GM18505 (cell line): ENCODE measurements around the gene COMMD3.
"Not testable (repeated sequence)": the region's sequence is repeated elsewhere in the genome, so short reads cannot be mapped to it uniquely, and the experiment has no call there.

Experiments
- ATAC-seq: cut with Tn5 transposase; IDR thresholded peaks from one replicate; pipeline ENCODE4 v1.9.1; 2021; ENCODE audit not compliant: unreplicated experiment
- POLR2A ChIP-seq: IDR thresholded peaks from 4 replicates; pipeline ENCODE4 v1.6.1; 2011; ENCODE audit warnings: borderline replicate concordance; ENCODE audit not compliant: insufficient read depth, insufficient read length; ENCODE audit errors: extremely low read depth

COMMD3 gene

DNA sequence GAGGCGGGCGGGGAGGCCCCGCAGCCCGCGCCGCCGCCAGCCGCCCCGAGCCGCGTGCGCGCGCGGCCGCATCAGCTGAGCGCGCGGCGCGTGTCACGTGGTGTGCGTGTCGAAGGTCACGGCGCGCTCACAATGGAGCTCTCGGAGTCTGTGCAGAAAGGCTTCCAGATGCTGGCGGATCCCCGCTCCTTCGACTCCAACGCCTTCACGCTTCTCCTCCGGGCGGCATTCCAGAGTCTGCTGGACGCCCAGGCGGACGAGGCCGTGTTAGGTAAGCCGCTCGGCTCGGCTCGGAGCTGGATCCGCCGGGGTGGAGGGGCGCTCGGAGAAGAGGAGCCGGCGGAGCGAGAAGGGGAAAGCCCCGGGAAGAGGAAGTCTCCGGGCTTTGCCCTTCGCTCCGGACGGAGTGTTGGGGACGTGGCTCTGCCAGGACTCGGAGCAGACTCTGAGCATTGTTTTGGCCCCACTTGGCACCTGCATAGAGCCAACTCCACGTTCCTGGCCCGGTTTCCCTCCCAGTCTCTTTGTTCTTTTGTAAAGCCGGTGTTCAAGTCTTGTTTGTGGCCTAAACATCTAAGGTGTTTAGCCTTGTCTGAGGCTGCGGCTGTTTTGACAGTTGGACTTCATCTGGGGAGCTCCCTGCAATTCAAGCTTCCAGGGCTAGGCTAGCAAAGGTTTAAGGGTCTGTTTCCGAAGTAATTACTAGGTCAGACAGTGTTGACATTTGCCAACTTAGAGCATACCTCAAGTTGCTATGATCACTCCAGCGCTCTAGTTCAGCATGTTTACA, at the start of gene COMMD3:
Gene COMMD3, plus strand, starts transcription at position 103 of the 790 bp plus-strand sequence. Its CDS starts 30 bp downstream, at position 133.
- peak; percentile 94 for TF ChIP-seq POLR2A
- ATAC-seq = peak; percentile 58

DNA sequence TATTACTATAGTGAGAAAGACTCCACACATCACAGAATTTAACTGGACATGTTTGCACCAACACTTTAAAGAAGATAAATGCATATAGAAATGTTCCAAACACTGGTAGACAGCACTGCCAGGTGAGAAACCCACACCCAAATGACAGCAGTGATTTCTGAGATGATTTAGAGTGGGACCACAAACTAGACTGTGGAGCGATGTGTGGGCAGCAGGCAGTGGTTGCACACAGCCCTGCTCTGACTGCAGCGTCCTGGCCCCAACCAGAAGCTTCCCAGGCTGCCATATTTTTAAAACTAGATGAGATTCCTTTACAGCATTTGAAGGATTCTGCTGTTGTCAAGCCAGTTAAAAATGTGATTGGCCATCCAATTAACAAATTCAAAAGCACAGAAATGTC, 47.7 kb upstream of the COMMD3 start:
- no peak for TF ChIP-seq POLR2A
- ATAC-seq = no peak

DNA sequence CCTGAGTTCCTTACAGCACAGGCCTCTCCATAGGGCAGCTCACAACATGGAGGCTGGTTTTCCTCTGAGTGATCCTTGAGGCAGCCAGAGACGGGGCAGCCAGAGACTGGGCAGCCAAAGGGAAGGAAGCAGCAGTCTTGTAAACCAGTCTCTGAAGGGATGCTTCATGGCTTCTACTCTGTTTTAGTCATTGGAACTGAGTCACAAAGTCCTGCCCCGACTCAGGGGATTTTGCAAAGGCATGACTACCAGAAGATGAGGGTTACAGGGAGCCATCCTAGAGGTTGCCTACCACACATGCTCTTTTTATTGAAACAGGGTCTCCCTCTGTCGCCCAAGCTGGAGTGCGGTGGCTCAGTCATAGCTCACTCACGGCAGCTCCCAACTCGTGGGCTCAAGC, 44.4 kb upstream of the COMMD3 start:
- TF ChIP-seq POLR2A = no peak
- no peak for ATAC-seq

DNA sequence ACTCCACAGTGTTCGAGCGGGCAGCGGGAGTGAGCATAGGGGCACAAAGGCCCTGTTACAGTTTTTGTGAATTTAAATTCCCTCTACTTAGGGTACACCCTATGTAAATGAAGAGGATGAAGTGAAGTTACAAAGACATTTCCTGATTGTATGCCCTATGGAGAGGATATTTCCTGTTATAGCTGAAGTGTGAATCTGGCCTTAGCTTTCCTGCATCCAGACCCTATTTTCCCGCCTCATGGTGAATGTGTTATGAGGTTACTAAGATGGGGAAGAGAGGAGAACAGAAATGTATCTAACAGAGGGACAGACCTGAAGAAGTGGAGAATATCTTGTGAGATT, 37.8 kb upstream of the COMMD3 start:
- no peak for ATAC-seq
- no peak for TF ChIP-seq POLR2A

GRCh38 chr10:22280078-22280477, 36.1 kb upstream of the COMMD3 start:
- no peak for TF ChIP-seq POLR2A
- no peak for ATAC-seq

DNA sequence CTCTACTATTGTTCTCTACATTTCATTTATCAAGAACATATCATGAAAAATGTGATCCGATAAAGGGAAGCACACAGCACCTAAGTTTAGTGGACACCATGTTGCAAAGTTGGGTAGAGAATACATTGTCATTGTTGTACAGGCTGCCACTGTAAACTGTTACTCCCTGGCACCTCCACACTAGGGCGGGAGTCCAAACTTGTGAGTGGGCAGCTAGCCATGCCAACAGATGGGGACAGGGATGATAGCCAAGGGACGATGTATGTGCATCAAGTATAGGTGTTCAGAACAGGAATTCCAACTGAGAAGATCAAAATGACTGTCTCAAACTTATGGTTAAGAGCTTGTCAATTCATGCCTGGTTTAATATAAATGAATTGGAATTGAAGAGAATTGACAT, 31.1 kb upstream of the COMMD3 start:
- no peak for TF ChIP-seq POLR2A

DNA sequence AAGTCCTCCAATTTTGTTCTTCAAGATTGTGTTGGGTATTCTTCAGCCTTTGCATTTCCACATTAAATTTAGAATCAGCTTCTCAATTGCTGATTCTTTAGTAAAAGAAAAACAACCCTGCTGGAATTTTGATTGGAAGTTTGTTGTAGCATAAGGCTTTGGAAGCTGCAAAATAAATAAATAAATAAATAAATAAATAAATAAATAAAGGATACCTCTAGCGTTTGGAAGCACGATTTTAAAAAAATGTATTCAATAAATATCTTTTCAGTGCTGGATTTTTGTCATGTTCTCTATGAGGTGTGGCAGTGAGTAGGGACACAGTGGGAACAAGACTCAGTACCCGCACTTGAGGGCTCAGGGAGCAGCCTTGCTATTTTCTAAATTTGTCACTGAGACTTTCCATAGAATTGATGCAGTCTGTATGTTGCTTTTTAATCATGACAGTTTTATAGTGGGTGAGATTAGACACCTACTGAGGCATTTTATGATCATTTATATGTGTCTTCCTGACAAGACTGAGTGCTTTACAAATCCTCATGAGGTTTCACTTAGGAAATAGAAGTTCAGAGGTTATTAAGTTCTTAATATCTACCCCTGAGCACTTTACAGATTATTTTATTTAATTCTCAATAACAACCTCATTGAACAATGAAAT, 22.3 kb upstream of the COMMD3 start:
- ATAC-seq = no peak
- no peak for TF ChIP-seq POLR2A

More for the DNA sequence above, 31.1 kb upstream of the COMMD3 start:
- ATAC-seq = no peak

DNA sequence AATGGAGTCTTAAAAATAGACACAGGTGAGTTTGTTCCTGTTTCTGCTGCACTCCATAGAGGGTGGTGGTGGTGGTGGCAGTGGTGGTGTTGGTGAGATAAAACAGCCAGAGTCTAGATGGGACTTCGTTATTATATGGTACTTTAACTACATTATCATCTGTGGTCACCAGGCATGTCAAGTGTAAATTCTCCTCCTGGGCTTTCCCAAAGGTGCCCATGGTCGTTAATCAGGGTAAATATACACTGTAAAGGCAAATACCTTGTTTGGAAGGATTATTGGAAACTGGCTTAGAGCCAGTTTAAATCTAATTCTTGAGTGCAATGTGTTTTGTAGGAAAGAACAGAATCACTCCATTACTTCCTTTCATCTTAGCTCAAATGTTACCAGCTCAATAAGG, 21.5 kb upstream of the COMMD3 start:
- no peak for ATAC-seq
- no peak for TF ChIP-seq POLR2A

DNA sequence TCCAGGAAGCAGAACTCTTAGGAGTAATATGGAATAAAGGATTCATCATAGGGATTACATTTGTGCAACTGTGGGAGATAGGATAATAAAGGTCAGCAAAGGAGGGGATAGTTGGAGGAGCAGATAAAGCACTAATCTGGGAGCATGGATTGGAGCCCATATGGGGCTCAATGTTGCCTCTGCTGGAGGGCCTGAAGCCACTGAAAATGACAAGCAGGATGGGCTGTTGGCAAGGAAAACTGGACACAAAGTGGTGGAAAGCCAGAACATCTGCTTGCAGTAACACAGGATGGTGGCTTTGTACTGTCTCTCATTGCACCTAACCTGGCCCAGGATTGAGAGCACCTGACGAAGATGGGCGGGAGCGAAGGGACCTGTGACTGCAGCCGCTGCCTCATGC, 15.0 kb upstream of the COMMD3 start:
- ATAC-seq = no peak
- no peak for TF ChIP-seq POLR2A

GRCh38 chr10:22303461-22303860, 12.7 kb upstream of the COMMD3 start:
- ATAC-seq = no peak
- TF ChIP-seq POLR2A = no peak

DNA sequence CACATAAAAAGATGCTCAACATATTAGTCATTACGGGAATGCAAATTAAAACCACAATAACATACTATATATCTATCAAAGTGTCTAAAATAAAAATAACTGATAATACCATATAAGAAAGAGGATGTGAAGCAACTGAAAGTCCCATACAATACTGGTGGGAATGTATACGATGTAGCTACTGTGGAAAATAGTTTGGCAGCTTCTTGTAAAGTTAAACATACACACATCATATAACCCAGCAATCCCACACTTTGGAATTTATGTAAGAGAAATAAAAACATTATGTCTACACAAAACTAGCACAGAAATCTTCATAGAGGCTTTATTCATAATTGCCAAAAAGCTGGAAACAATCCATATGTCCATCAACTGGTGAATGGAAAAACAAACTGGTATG, 10.5 kb upstream of the COMMD3 start:
- no peak for TF ChIP-seq POLR2A
- ATAC-seq = no peak

- peak; percentile 97 for ATAC-seq
- TF ChIP-seq POLR2A = no peak
Observed at GRCh38 chr10:22308390-22308789, 7.8 kb upstream of the COMMD3 start.

- ATAC-seq = no peak
- TF ChIP-seq POLR2A = no peak
Observed at GRCh38 chr10:22309180-22310000, 6.8 kb upstream of the COMMD3 start.

GRCh38 chr10:22310012-22310411, 6.2 kb upstream of the COMMD3 start:
- ATAC-seq = not testable (repeated sequence)
